Calu3 (cell line): ENCODE measurements around the gene ALPK3. TPM values are rescaled to one million over a fixed set of nuclear protein-coding genes. Genes with fewer than 3 reads are reported as not detected.

Experiments used
- BruUV-seq: library from RNA; stranded (reverse); fragments of 400-500 nt; replicated peaks from 2 replicates; lab custom pipeline; 2021; lab: Mats Ljungman, UMichigan
- CTCF ChIA-PET: fragments of 300-600 bp; sonication (Branson Sonifier 250); formaldehyde crosslinking; loops from one replicate; lab custom pipeline; 2022; ENCODE audit warnings: antibody characterized with exemption; lab: Charles Lee
- DNase-seq: peaks from one replicate; pipeline ENCODE4 v3.0.0; 2022
- H3K27ac Mint-ChIP-seq: one replicate; pipeline ENCODE4 v1.8.0; 2022; ENCODE audit warnings: mixed read lengths; ENCODE audit not compliant: unreplicated experiment
- H3K27me3 Mint-ChIP-seq: one replicate; pipeline ENCODE4 v1.8.0; 2022; ENCODE audit warnings: mixed read lengths; ENCODE audit not compliant: unreplicated experiment
- H3K36me3 Mint-ChIP-seq: one replicate; pipeline ENCODE4 v1.8.0; 2022; ENCODE audit warnings: mild to moderate bottlenecking, moderate library complexity, mixed read lengths; ENCODE audit not compliant: insufficient read depth, unreplicated experiment
- H3K4me1 Mint-ChIP-seq: one replicate; pipeline ENCODE4 v1.8.0; 2022; ENCODE audit warnings: mild to moderate bottlenecking, low read depth, mixed read lengths; ENCODE audit not compliant: unreplicated experiment
- H3K4me3 Mint-ChIP-seq: one replicate; pipeline ENCODE4 v1.8.0; 2022; ENCODE audit warnings: mild to moderate bottlenecking, low read depth, moderate library complexity, mixed read lengths; ENCODE audit not compliant: unreplicated experiment
- H3K9me3 Mint-ChIP-seq: one replicate; pipeline ENCODE4 v1.8.0; 2022; ENCODE audit warnings: low read depth, mixed read lengths; ENCODE audit not compliant: unreplicated experiment
- intact Hi-C: fragments of 100-400 bp; cut with micrococcal nuclease; formaldehyde crosslinking; loops from one replicate; pipeline ENCODE4 v1.10.0; 2022; ENCODE audit not compliant: unreplicated experiment
- total RNA-seq: library from RNA; stranded (reverse); gene quantifications from 2 replicates; pipeline ENCODE4 v1.2.3, GENCODE V29; 2022
- TF ChIP-seq, protein P1 (sequence below): fragments of 200-600 bp; IDR thresholded peaks from one replicate; pipeline ENCODE4 v1.8.0; 2022; ENCODE audit warnings: antibody characterized with exemption; ENCODE audit not compliant: unreplicated experiment

ALPK3 gene
- total RNA-seq, 1 experiment from 2014 or later, result 4.6 TPM

DNA sequence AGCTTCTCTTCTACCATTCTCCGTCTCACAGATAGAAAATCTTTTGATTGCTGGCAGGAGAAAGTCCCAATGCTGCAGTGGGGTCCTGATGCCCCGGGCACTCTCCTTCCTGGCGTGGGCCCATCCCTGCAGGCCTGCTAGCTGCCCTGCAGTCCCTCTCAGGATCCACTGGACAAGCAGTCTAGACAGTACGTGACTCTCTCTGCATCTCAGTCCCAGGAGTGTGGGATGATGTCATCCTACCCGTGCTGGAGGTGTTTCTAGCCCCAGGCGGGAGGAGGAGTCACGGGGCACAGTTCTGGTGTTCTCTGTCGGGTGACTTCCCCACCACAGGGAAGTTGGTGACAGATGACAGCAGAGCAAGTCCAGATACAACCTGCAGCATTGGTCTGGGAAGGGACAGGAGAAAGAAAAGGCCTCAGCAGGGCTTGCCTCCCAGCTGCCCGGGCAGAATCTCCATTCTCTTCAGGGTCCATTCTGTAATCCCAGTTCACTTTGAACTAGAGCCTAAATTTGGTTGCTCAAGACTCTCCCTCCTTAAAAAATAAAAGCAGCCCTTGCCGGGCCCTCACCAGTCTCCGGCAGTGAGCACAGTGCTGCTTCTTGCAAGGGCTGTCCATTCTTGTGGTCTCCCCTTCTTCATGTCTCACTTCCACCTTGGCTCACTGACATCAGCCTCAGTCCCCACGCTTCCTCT is 97.9 kb downstream of the ALPK3 start:
- H3K4me1 Mint-ChIP-seq, result peaks cover 55% of the 10 kb centered on the region
- peak overlapping the region; percentile 36 for H3K4me3 Mint-ChIP-seq
- TF ChIP-seq, protein P1, sequence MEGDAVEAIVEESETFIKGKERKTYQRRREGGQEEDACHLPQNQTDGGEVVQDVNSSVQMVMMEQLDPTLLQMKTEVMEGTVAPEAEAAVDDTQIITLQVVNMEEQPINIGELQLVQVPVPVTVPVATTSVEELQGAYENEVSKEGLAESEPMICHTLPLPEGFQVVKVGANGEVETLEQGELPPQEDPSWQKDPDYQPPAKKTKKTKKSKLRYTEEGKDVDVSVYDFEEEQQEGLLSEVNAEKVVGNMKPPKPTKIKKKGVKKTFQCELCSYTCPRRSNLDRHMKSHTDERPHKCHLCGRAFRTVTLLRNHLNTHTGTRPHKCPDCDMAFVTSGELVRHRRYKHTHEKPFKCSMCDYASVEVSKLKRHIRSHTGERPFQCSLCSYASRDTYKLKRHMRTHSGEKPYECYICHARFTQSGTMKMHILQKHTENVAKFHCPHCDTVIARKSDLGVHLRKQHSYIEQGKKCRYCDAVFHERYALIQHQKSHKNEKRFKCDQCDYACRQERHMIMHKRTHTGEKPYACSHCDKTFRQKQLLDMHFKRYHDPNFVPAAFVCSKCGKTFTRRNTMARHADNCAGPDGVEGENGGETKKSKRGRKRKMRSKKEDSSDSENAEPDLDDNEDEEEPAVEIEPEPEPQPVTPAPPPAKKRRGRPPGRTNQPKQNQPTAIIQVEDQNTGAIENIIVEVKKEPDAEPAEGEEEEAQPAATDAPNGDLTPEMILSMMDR, result no peak
- intact Hi-C loops, result no loop called here
- peak; percentile 97 for DNase-seq
- H3K36me3 Mint-ChIP-seq, result peaks cover 19% of the 10 kb centered on the region
- H3K27ac Mint-ChIP-seq, result peak overlapping the region; percentile 89
- CTCF ChIA-PET, result no interaction called here
- H3K9me3 Mint-ChIP-seq, result peaks cover 5% of the 10 kb centered on the region
- no peaks in the 10 kb centered on the region for H3K27me3 Mint-ChIP-seq
- TSS peak; percentile 89 for BruUV-seq

DNA sequence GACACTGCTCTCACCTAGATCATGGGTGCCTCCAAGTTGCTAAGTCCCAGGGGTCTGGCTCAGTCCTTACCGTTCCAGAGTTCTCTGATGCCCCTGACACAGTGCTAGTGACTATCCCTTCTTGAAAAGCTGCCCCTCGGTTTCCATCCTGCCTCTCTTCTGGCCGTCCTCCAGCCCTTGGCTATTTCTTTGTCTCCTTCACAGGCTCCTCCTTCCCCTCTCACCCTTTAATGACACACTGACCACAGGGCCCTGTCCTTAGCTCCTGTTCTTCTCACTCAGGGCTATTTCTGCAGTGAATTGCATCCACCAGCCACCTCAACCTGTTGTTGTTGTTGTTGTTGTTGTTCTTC is 98.4 kb downstream of the ALPK3 start:
- intact Hi-C loops, result no loop called here
- DNase-seq, result no peak
- Mint-ChIP-seq H3K36me3 (peaks cover 19% of the 10 kb centered on the region), H3K27ac (peak overlapping the region; percentile 52), H3K4me3 (no peak overlapping the region), H3K27me3 (no peaks in the 10 kb centered on the region), H3K4me1 (peaks cover 52% of the 10 kb centered on the region), H3K9me3 (peaks cover 5% of the 10 kb centered on the region)
- no TSS peak for BruUV-seq
- CTCF ChIA-PET, result no interaction called here
- TF ChIP-seq, protein P1, result no peak

DNA sequence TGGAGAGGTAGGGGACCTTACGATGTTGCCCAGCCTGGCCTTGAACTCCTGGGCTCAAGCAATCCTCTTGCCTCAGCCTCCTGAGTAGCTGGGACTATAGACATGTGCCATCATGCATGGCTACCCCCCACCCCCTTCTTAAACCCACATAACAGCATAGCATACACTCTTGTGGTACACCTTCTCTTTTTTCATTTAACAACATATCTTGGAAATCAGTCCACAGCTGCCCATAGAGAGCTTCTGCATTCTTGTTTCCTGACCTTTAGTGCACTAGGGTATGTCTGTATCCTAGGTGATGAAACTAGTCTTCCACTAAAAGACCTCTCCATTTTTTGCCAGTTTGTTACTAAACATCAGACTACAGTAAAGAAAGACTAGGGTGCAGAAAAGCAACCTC is 100.3 kb downstream of the ALPK3 start:
- Mint-ChIP-seq H3K9me3 (peaks cover 5% of the 10 kb centered on the region), H3K27ac (no peak overlapping the region), H3K27me3 (no peaks in the 10 kb centered on the region), H3K36me3 (peaks cover 9% of the 10 kb centered on the region), H3K4me3 (no peak overlapping the region), H3K4me1 (peaks cover 33% of the 10 kb centered on the region)
- no peak for DNase-seq
- CTCF ChIA-PET, result no interaction called here
- BruUV-seq, result no TSS peak
- intact Hi-C loops, result no loop called here
- TF ChIP-seq, protein P1, result no peak

DNA sequence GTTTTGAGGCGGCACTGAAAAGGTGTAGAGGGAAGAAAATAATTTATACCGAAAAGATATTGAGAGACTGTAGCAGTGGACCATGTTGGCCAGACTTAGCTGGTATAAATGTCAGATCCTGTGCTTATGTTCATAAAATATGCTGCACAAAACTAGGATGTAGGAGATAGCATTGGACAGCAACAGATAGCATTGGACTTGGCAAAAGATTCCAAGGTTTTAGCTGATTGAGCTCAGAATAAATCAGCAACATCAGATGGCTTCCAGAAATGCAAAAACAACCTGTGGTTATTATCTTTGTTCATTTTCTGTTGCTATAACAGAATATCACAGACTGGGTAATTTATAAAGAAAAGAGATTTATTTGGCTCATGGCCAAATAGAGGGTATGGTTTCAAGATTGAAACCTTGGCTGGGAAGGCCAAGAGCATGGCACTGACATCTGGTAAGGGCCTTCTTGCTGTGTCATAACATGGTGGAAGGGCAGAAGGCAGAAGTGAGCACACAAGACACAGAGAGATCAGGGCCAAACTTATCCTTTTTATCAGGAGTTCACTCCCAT is 102.0 kb downstream of the ALPK3 start:
- BruUV-seq, result no TSS peak
- no peak for DNase-seq
- Mint-ChIP-seq H3K4me3 (no peak overlapping the region), H3K27me3 (no peaks in the 10 kb centered on the region), H3K27ac (no peak overlapping the region), H3K36me3 (peaks cover 5% of the 10 kb centered on the region), H3K4me1 (peaks cover 26% of the 10 kb centered on the region), H3K9me3 (peaks cover 2% of the 10 kb centered on the region)
- TF ChIP-seq, protein P1, result no peak
- intact Hi-C loops, result no loop called here
- CTCF ChIA-PET, result no interaction called here
